A673 (cell line): ENCODE measurements around the gene PLXNA1.

ENCODE experiments used
- EZH2 ChIP-seq: fragments of 200-600 bp; sonication (generic); IDR thresholded peaks from 2 replicates; pipeline ENCODE4 v1.6.1; 2017; ENCODE audit warnings: borderline replicate concordance, low read depth, mild to moderate bottlenecking, mixed read lengths, antibody characterized with exemption, low read length; ENCODE audit not compliant: poor library complexity, severe bottlenecking
- TF ChIP-seq, protein P1 (sequence below): fragments of 300-800, 200-600 bp; sonication (generic); conservative IDR thresholded peaks from 2 replicates; pipeline ENCODE4 v1.5.1; 2017; ENCODE audit warnings: low read depth, mild to moderate bottlenecking, antibody characterized with exemption, low read length, moderate library complexity, mixed read lengths

DNA sequence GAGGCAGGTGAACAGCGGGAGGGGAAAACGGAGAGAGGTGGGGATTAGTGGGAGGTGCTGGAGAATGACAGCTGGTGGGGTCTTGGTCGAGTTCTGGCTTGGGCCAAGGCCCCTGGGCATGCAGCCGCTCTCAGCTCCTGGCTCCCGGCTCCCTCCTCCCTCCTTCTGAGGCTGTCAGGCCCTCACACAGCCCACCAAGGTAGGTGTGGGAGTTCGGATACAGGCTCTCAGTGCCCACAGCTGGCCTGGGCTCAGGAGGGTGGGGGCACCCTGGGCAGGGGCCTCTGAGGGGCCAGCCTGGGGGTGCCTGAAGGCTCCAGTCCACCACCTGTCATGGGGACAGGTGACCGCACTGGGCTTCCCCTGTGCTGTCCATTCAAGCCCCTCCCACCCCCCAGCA is 39.9 kb downstream of the PLXNA1 start:
- TF ChIP-seq, protein P1, sequence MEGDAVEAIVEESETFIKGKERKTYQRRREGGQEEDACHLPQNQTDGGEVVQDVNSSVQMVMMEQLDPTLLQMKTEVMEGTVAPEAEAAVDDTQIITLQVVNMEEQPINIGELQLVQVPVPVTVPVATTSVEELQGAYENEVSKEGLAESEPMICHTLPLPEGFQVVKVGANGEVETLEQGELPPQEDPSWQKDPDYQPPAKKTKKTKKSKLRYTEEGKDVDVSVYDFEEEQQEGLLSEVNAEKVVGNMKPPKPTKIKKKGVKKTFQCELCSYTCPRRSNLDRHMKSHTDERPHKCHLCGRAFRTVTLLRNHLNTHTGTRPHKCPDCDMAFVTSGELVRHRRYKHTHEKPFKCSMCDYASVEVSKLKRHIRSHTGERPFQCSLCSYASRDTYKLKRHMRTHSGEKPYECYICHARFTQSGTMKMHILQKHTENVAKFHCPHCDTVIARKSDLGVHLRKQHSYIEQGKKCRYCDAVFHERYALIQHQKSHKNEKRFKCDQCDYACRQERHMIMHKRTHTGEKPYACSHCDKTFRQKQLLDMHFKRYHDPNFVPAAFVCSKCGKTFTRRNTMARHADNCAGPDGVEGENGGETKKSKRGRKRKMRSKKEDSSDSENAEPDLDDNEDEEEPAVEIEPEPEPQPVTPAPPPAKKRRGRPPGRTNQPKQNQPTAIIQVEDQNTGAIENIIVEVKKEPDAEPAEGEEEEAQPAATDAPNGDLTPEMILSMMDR: no peak
- TF ChIP-seq EZH2: no peak
